Fibroblast of mammary gland (primary cell): ENCODE results near the gene RAPGEF3.

Source experiments
- DNase-seq: peaks from one replicate; pipeline ENCODE4 v3.0.0-alpha.2; 2010; ENCODE audit warnings: low read depth
- H3K4me3 ChIP-seq: 2 replicates; pipeline ENCODE4 v1.5.1; 2011; ENCODE audit warnings: low read depth, mild to moderate bottlenecking, low read length, moderate library complexity; ENCODE audit not compliant: control insufficient read depth
- CTCF ChIP-seq: conservative IDR thresholded peaks from 2 replicates; pipeline ENCODE4 v1.5.1; 2011; ENCODE audit warnings: low read depth, low read length, inconsistent platforms; ENCODE audit not compliant: control insufficient read depth, insufficient read depth

The RAPGEF3 gene

GRCh38 chr12:47779943-47780504 is 21.3 kb upstream of the RAPGEF3 start:
- DNase-seq = no peak
- TF ChIP-seq CTCF = no peak
- no peak overlapping the region for H3K4me3 ChIP-seq

- TF ChIP-seq CTCF = peak; percentile 96
- no peak overlapping the region for H3K4me3 ChIP-seq
- peak; percentile 81 for DNase-seq
These were observed 20.7 kb upstream of the RAPGEF3 start for GRCh38 chr12:47779301-47779942.

- TF ChIP-seq CTCF = no peak
- no peak overlapping the region for H3K4me3 ChIP-seq
- no peak for DNase-seq
These were observed 20.2 kb upstream of the RAPGEF3 start for GRCh38 chr12:47778881-47779280.

GRCh38 chr12:47777741-47778558 is 19.3 kb upstream of the RAPGEF3 start:
- no peak for TF ChIP-seq CTCF
- H3K4me3 ChIP-seq = no peak overlapping the region
- DNase-seq = no peak

- no peak for TF ChIP-seq CTCF
- no peak for DNase-seq
- no peak overlapping the region for H3K4me3 ChIP-seq
These were observed 18.5 kb upstream of the RAPGEF3 start for GRCh38 chr12:47777151-47777550.

GRCh38 chr12:47776471-47777143 is 17.9 kb upstream of the RAPGEF3 start:
- DNase-seq = peak; percentile 50
- TF ChIP-seq CTCF = no peak
- H3K4me3 ChIP-seq = no peak overlapping the region
